Mesodermal cell (in vitro differentiated cells): ENCODE data around the gene LGALS12. TPM values are rescaled to one million over a fixed set of nuclear protein-coding genes. Genes with fewer than 3 reads are reported as not detected.

Experiments used
- H3K27ac ChIP-seq: 2 replicates; pipeline ENCODE4 v1.7.0; 2013; ENCODE audit warnings: mild to moderate bottlenecking, low read depth, low read length, moderate library complexity; ENCODE audit not compliant: severe bottlenecking
- H3K36me3 ChIP-seq: 2 replicates; pipeline ENCODE4 v1.7.1; 2013; ENCODE audit warnings: mild to moderate bottlenecking, low read length, moderate library complexity; ENCODE audit not compliant: control insufficient read depth, insufficient read depth
- H3K4me1 ChIP-seq: one replicate; pipeline ENCODE4 v1.7.1; 2013; ENCODE audit warnings: mild to moderate bottlenecking, low read length; ENCODE audit not compliant: insufficient read depth, control insufficient read depth, poor library complexity, severe bottlenecking
- H3K4me3 ChIP-seq: 2 replicates; pipeline ENCODE4 v1.7.0; 2013; ENCODE audit warnings: low read length, control low read depth, mild to moderate bottlenecking; ENCODE audit not compliant: insufficient read depth, poor library complexity, severe bottlenecking; ENCODE audit errors: extremely low read depth
- H3K9me3 ChIP-seq: 2 replicates; pipeline ENCODE4 v1.7.1; 2013; ENCODE audit warnings: mild to moderate bottlenecking, low read length, moderate library complexity; ENCODE audit not compliant: control insufficient read depth
- WGBS, 2 experiments: methylation state at CpG; one replicate each; pipeline ENCODE4 v1.1.5; 2013; ENCODE audit warnings: missing lambda C conversion rate in 2 of 2; ENCODE audit not compliant: insufficient coverage in 2 of 2; 5-methylcytosine and 5-hydroxymethylcytosine counted together
- polyA plus RNA-seq, 2 experiments: library from polyadenylated mRNA; stranded (reverse); fragments of 50-300 nt; gene quantifications; one replicate each; pipeline ENCODE4 v1.2.3, GENCODE V29; 2013

Gene LGALS12
- not detected for polyA plus RNA-seq (2013, experiment 1 of 2)
- polyA plus RNA-seq (2013, experiment 2 of 2), result not detected

GRCh38 chr11:63505857-63506528 lies at the start of gene LGALS12:
Gene LGALS12, plus strand, starts transcription at chr11:63506084. Its CDS starts 375 bp downstream, at chr11:63506459.
- Histone ChIP-seq H3K4me3 (no peak within 1 kb of the TSS), H3K27ac (no peak within 1 kb of the TSS), H3K4me1 (peaks cover 13% of the 10 kb centered on the region), H3K36me3 (no peaks in the 10 kb centered on the region), H3K9me3 (no peaks in the 10 kb centered on the region)
- WGBS, 2 experiments, result 16 to 74% methylated on average over 3 to 9 of the region's 15 CpGs

- H3K9me3 ChIP-seq, result no peaks in the 10 kb centered on the region
- H3K36me3 ChIP-seq, result no peaks in the 10 kb centered on the region
- H3K4me1 ChIP-seq, result no peaks in the 10 kb centered on the region
- no peak overlapping the region for H3K27ac ChIP-seq
- WGBS, 2 experiments, result 51 to 54% methylated on average over 6 of the region's 6 CpGs
- H3K4me3 ChIP-seq, result no peak overlapping the region
These were observed 46.3 kb upstream of the LGALS12 start for GRCh38 chr11:63459586-63459985.

- H3K9me3 ChIP-seq, result no peaks in the 10 kb centered on the region
- H3K4me1 ChIP-seq, result no peaks in the 10 kb centered on the region
- H3K36me3 ChIP-seq, result no peaks in the 10 kb centered on the region
- no peak overlapping the region for H3K4me3 ChIP-seq
- no peak overlapping the region for H3K27ac ChIP-seq
These were observed 43.7 kb upstream of the LGALS12 start for GRCh38 chr11:63462137-63462536.

- WGBS, 2 experiments, result no CpG with 5 or more reads among the region's 3 CpGs
- Histone ChIP-seq H3K9me3 (no peaks in the 10 kb centered on the region), H3K27ac (no peak overlapping the region), H3K4me1 (no peaks in the 10 kb centered on the region), H3K4me3 (no peak overlapping the region), H3K36me3 (no peaks in the 10 kb centered on the region)
These were observed 35.6 kb upstream of the LGALS12 start for GRCh38 chr11:63470311-63470710.

- no peak overlapping the region for H3K4me3 ChIP-seq
- peaks cover 8% of the 10 kb centered on the region for H3K9me3 ChIP-seq
- WGBS, 2 experiments, result 40% methylated on average over 1 of the region's 3 CpGs; no CpG with 5 or more reads in 1 of the 2 experiments
- no peaks in the 10 kb centered on the region for H3K4me1 ChIP-seq
- H3K27ac ChIP-seq, result no peak overlapping the region
- no peaks in the 10 kb centered on the region for H3K36me3 ChIP-seq
These were observed 33.5 kb upstream of the LGALS12 start for GRCh38 chr11:63472372-63472771.

- H3K9me3 ChIP-seq, result peaks cover 8% of the 10 kb centered on the region
- no peaks in the 10 kb centered on the region for H3K4me1 ChIP-seq
- H3K27ac ChIP-seq, result no peak overlapping the region
- H3K36me3 ChIP-seq, result no peaks in the 10 kb centered on the region
- no peak overlapping the region for H3K4me3 ChIP-seq
These were observed 29.3 kb upstream of the LGALS12 start for GRCh38 chr11:63476618-63477017.

- no peaks in the 10 kb centered on the region for H3K36me3 ChIP-seq
- no peaks in the 10 kb centered on the region for H3K4me1 ChIP-seq
- H3K4me3 ChIP-seq, result no peak overlapping the region
- H3K27ac ChIP-seq, result no peak overlapping the region
- WGBS, 2 experiments, result 4 to 43% methylated on average over 2 to 3 of the region's 5 CpGs
- H3K9me3 ChIP-seq, result peaks cover 8% of the 10 kb centered on the region
These were observed 27.0 kb upstream of the LGALS12 start for GRCh38 chr11:63478896-63479295.

GRCh38 chr11:63480039-63480438 lies 25.8 kb upstream of the LGALS12 start:
- Histone ChIP-seq H3K9me3 (peaks cover 11% of the 10 kb centered on the region), H3K27ac (no peak overlapping the region), H3K4me1 (no peaks in the 10 kb centered on the region), H3K36me3 (no peaks in the 10 kb centered on the region), H3K4me3 (no peak overlapping the region)
- WGBS, 2 experiments, result 90 to 94% methylated on average over 5 to 6 of the region's 6 CpGs

GRCh38 chr11:63485777-63486176 lies 20.1 kb upstream of the LGALS12 start:
- 80% methylated on average over 1 of the region's 3 CpGs; no CpG with 5 or more reads in 1 of the 2 experiments for WGBS, 2 experiments
- Histone ChIP-seq H3K27ac (no peak overlapping the region), H3K4me1 (no peaks in the 10 kb centered on the region), H3K4me3 (no peak overlapping the region), H3K36me3 (no peaks in the 10 kb centered on the region), H3K9me3 (peaks cover 9% of the 10 kb centered on the region)

GRCh38 chr11:63488789-63489188 lies 17.1 kb upstream of the LGALS12 start:
- Histone ChIP-seq H3K4me3 (no peak overlapping the region), H3K9me3 (peaks cover 9% of the 10 kb centered on the region), H3K36me3 (no peaks in the 10 kb centered on the region), H3K27ac (no peak overlapping the region), H3K4me1 (no peaks in the 10 kb centered on the region)
- WGBS, 2 experiments, result 100% methylated on average over 1 of the region's 1 CpG; no CpG with 5 or more reads in 1 of the 2 experiments

GRCh38 chr11:63489879-63490278 lies 16.0 kb upstream of the LGALS12 start:
- Histone ChIP-seq H3K4me1 (no peaks in the 10 kb centered on the region), H3K27ac (no peak overlapping the region), H3K9me3 (peaks cover 9% of the 10 kb centered on the region), H3K36me3 (no peaks in the 10 kb centered on the region), H3K4me3 (no peak overlapping the region)
- WGBS, 2 experiments, result 61 to 79% methylated on average over 2 to 3 of the region's 3 CpGs
